HepG2 (cell line): ENCODE data around the gene SEMA4B. TPM values are rescaled to one million over a fixed set of nuclear protein-coding genes. Genes with fewer than 3 reads are reported as not detected.

Experiments
- ARNT2 ChIP-seq: sonication (generic); formaldehyde crosslinking; IDR thresholded peaks from 2 replicates; pipeline ENCODE4 v1.8.0; 2022; ENCODE audit warnings: mild to moderate bottlenecking, low read depth, missing genetic modification reagents, moderate library complexity
- EHMT2 ChIP-seq: fragments of 200-600 bp; sonication (generic); IDR thresholded peaks from 2 replicates; pipeline ENCODE4 v1.7.0; 2017; ENCODE audit warnings: antibody characterized with exemption, low read depth, low read length, borderline replicate concordance
- GABPB1 ChIP-seq: IDR thresholded peaks from 2 replicates; pipeline ENCODE4 v1.6.1; 2016; ENCODE audit warnings: mild to moderate bottlenecking, missing genetic modification reagents, moderate library complexity, missing compliant biosample characterization
- HDAC2 ChIP-seq: sonication (generic); formaldehyde crosslinking; IDR thresholded peaks from 2 replicates; pipeline ENCODE4 v1.4.0; 2020; ENCODE audit warnings: missing genetic modification reagents
- HOXA3 ChIP-seq: sonication (generic); formaldehyde crosslinking; IDR thresholded peaks from 2 replicates; pipeline ENCODE4 v1.5.0; 2020; ENCODE audit warnings: missing genetic modification reagents
- KAT7 ChIP-seq: IDR thresholded peaks from 2 replicates; pipeline ENCODE4 v1.6.1; 2018; ENCODE audit warnings: borderline replicate concordance, missing compliant biosample characterization
- NCOA2 ChIP-seq: sonication (generic); formaldehyde crosslinking; IDR thresholded peaks from 2 replicates; pipeline ENCODE4 v1.8.0; 2022; ENCODE audit warnings: inconsistent platforms
- NFE2L2 ChIP-seq: fragments of 150-350 bp; IDR thresholded peaks from 2 replicates; pipeline ENCODE4 v1.6.1; 2014; ENCODE audit warnings: low read length
- SATB2 ChIP-seq: sonication (generic); formaldehyde crosslinking; IDR thresholded peaks from 2 replicates; pipeline ENCODE4 v1.5.0; 2020; ENCODE audit warnings: missing genetic modification reagents
- TARDBP ChIP-seq: sonication (generic); formaldehyde crosslinking; IDR thresholded peaks from 2 replicates; pipeline ENCODE4 v1.8.0; 2022; ENCODE audit warnings: mild to moderate bottlenecking, missing genetic modification reagents
- TBX2 ChIP-seq: sonication (generic); formaldehyde crosslinking; IDR thresholded peaks from 2 replicates; pipeline ENCODE4 v1.5.0; 2020; ENCODE audit warnings: missing genetic modification reagents, mild to moderate bottlenecking, borderline replicate concordance
- TOPORS ChIP-seq: sonication (generic); formaldehyde crosslinking; IDR thresholded peaks from 2 replicates; pipeline ENCODE4 v1.8.0; 2023; ENCODE audit warnings: mild to moderate bottlenecking, missing genetic modification reagents
- YEATS2 ChIP-seq: sonication (generic); formaldehyde crosslinking; IDR thresholded peaks from 2 replicates; pipeline ENCODE4 v1.4.0; 2020; ENCODE audit warnings: missing genetic modification reagents, borderline replicate concordance
- ZBTB7B ChIP-seq: sonication (generic); formaldehyde crosslinking; IDR thresholded peaks from 2 replicates; pipeline ENCODE4 v1.4.0; 2020; ENCODE audit warnings: missing genetic modification reagents
- ZNF263 ChIP-seq: sonication (generic); formaldehyde crosslinking; IDR thresholded peaks from 2 replicates; pipeline ENCODE4 v1.4.0; 2020; ENCODE audit warnings: missing genetic modification reagents
- ZNF274 ChIP-seq: sonication (generic); formaldehyde crosslinking; IDR thresholded peaks from 2 replicates; pipeline ENCODE4 v1.5.1; 2020; ENCODE audit warnings: mild to moderate bottlenecking, missing genetic modification reagents
- ZNF543 ChIP-seq: sonication (generic); formaldehyde crosslinking; IDR thresholded peaks from 2 replicates; pipeline ENCODE4 v1.4.0; 2020; ENCODE audit warnings: mild to moderate bottlenecking, missing genetic modification reagents
- ZNF720 ChIP-seq: sonication (generic); formaldehyde crosslinking; IDR thresholded peaks from 2 replicates; pipeline ENCODE4 v1.4.0; 2020; ENCODE audit warnings: missing genetic modification reagents
- ZNF724P ChIP-seq: sonication (generic); formaldehyde crosslinking; IDR thresholded peaks from 2 replicates; pipeline ENCODE4 v1.8.0; 2022; ENCODE audit warnings: missing genetic modification reagents, borderline replicate concordance
- ZSCAN31 ChIP-seq: sonication (generic); formaldehyde crosslinking; IDR thresholded peaks from 2 replicates; pipeline ENCODE4 v1.5.0; 2020; ENCODE audit warnings: low read depth, mild to moderate bottlenecking, missing genetic modification reagents
- polyA plus RNA-seq, 8 experiments: library from polyadenylated mRNA; depleted of rRNA in 3 of 8; stranded (reverse) in 7 of 8; unstranded in 1 of 8; fragments of >200 nt; fragmentation: Illumina TruSeq in 4 of 8; extraction: Trizol in 4 of 8; gene quantifications; 2 replicates each; pipeline versions ENCODE4 v1.2.1 to v1.2.3, GENCODE V29; 2011 to 2016; ENCODE audit warnings: low read depth in 4 of 8, missing spikeins in 1 of 8, mixed read lengths in 1 of 8; ENCODE audit not compliant: insufficient read depth in 1 of 8
- total RNA-seq, 5 experiments: library from RNA; depleted of rRNA; stranded (reverse); fragments of >200 nt; fragmentation: Illumina TruSeq; extraction: Trizol; gene quantifications; 2 replicates each; pipeline ENCODE4 v1.2.3, GENCODE V29; 2016; ENCODE audit warnings: low read depth in 1 of 5
- TF ChIP-seq, protein P1 (sequence below): sonication (generic); formaldehyde crosslinking; IDR thresholded peaks from 2 replicates; pipeline ENCODE4 v1.4.0; 2020; ENCODE audit warnings: missing genetic modification reagents, borderline replicate concordance
- TF ChIP-seq, protein P2 (sequence below): fragments of 450-650 bp; IDR thresholded peaks from 2 replicates; pipeline ENCODE4 v1.6.1; 2017; ENCODE audit warnings: mild to moderate bottlenecking
- TF ChIP-seq, protein P3 (sequence below): sonication (generic); formaldehyde crosslinking; IDR thresholded peaks from 2 replicates; pipeline ENCODE4 v1.5.0; 2020; ENCODE audit warnings: missing genetic modification reagents
- TF ChIP-seq, protein P4 (sequence below): IDR thresholded peaks from 2 replicates; pipeline ENCODE4 v1.6.1; 2016

Gene SEMA4B
- total and polyA plus RNA-seq, 2 of the 13 experiments (the other 11 are each of a cell fraction or from before 2014, with no cell fraction given) = 2.1 to 17.0 TPM

DNA sequence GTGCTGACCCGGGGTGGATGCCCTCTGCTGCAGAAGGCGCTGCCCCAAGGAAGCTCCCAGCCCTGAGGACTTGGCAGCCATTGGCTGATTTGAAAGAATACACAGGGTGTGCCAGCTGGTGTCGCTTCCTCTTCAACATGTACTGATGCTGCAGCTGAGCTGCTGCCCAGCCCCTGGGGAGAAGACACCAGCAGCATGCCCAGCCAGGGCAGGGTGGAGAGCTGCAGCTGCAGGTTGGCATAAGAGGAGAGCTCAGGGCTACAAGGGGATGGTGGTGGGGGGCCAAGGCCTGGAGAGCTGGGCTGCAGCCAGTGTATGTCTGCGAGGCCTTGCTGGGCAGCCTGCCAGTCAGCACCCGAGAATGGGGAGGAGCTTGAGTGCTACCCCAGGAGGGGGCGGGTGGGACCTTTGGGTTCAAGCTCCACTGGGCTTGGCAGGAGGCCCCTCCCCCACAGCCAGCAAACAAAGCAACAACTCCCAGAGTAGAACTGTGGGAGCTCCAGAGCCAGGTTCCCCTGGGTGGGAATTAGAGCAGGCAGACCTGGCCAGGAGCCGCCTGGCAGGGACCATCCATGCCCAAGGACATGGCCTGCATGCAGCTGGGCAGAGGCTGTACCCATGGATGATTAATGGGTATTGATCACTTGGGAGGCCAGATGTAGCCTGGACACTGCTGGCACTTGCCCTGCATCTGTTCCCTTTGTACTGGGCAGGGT lies 9.2 kb upstream of the SEMA4B start (continued):
- TF ChIP-seq, protein P1, sequence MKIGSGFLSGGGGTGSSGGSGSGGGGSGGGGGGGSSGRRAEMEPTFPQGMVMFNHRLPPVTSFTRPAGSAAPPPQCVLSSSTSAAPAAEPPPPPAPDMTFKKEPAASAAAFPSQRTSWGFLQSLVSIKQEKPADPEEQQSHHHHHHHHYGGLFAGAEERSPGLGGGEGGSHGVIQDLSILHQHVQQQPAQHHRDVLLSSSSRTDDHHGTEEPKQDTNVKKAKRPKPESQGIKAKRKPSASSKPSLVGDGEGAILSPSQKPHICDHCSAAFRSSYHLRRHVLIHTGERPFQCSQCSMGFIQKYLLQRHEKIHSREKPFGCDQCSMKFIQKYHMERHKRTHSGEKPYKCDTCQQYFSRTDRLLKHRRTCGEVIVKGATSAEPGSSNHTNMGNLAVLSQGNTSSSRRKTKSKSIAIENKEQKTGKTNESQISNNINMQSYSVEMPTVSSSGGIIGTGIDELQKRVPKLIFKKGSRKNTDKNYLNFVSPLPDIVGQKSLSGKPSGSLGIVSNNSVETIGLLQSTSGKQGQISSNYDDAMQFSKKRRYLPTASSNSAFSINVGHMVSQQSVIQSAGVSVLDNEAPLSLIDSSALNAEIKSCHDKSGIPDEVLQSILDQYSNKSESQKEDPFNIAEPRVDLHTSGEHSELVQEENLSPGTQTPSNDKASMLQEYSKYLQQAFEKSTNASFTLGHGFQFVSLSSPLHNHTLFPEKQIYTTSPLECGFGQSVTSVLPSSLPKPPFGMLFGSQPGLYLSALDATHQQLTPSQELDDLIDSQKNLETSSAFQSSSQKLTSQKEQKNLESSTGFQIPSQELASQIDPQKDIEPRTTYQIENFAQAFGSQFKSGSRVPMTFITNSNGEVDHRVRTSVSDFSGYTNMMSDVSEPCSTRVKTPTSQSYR (CRISPR knock-in tag) = peak; percentile 99
- TF ChIP-seq KAT7 (CRISPR knock-in tag) (no peak), TBX2 (CRISPR knock-in tag) (no peak; the same call in 1 of the 2 replicates), NFE2L2 (no peak), ZNF274 (peak; percentile 56; the same call in 1 of the 2 replicates), TARDBP (CRISPR knock-in tag) (0 out of 2 replicates have a peak, but pooled peaks have one; percentile 18), ZBTB7B (CRISPR knock-in tag) (0 out of 2 replicates have a peak, but pooled peaks have one; percentile 50), ARNT2 (peak; percentile 47; the same call in 1 of the 2 replicates), HDAC2 (CRISPR knock-in tag) (peak; percentile 56; the same call in 1 of the 2 replicates), ZNF543 (no peak), ZSCAN31 (CRISPR knock-in tag) (0 out of 2 replicates have a peak, but pooled peaks have one; percentile 11), NCOA2 (CRISPR knock-in tag) (peak; percentile 15; the same call in 1 of the 2 replicates), SATB2 (CRISPR knock-in tag) (no peak), GABPB1 (peak; percentile 40; the same call in 1 of the 2 replicates), ZNF724P (CRISPR knock-in tag) (0 out of 2 replicates have a peak, but pooled peaks have one; percentile 35), ZNF720 (CRISPR knock-in tag) (no peak), TOPORS (CRISPR knock-in tag) (no peak), HOXA3 (CRISPR knock-in tag) (peak; percentile 60), ZNF263 (CRISPR knock-in tag) (0 out of 2 replicates have a peak, but pooled peaks have one; percentile 23), YEATS2 (CRISPR knock-in tag) (peak; percentile 56; the same call in 1 of the 2 replicates), EHMT2 (no peak)
- TF ChIP-seq, protein P2, sequence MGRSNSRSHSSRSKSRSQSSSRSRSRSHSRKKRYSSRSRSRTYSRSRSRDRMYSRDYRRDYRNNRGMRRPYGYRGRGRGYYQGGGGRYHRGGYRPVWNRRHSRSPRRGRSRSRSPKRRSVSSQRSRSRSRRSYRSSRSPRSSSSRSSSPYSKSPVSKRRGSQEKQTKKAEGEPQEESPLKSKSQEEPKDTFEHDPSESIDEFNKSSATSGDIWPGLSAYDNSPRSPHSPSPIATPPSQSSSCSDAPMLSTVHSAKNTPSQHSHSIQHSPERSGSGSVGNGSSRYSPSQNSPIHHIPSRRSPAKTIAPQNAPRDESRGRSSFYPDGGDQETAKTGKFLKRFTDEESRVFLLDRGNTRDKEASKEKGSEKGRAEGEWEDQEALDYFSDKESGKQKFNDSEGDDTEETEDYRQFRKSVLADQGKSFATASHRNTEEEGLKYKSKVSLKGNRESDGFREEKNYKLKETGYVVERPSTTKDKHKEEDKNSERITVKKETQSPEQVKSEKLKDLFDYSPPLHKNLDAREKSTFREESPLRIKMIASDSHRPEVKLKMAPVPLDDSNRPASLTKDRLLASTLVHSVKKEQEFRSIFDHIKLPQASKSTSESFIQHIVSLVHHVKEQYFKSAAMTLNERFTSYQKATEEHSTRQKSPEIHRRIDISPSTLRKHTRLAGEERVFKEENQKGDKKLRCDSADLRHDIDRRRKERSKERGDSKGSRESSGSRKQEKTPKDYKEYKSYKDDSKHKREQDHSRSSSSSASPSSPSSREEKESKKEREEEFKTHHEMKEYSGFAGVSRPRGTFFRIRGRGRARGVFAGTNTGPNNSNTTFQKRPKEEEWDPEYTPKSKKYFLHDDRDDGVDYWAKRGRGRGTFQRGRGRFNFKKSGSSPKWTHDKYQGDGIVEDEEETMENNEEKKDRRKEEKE = no peak
- TF ChIP-seq, protein P3, sequence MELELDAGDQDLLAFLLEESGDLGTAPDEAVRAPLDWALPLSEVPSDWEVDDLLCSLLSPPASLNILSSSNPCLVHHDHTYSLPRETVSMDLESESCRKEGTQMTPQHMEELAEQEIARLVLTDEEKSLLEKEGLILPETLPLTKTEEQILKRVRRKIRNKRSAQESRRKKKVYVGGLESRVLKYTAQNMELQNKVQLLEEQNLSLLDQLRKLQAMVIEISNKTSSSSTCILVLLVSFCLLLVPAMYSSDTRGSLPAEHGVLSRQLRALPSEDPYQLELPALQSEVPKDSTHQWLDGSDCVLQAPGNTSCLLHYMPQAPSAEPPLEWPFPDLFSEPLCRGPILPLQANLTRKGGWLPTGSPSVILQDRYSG (CRISPR knock-in tag) = no peak
- TF ChIP-seq, protein P4, sequence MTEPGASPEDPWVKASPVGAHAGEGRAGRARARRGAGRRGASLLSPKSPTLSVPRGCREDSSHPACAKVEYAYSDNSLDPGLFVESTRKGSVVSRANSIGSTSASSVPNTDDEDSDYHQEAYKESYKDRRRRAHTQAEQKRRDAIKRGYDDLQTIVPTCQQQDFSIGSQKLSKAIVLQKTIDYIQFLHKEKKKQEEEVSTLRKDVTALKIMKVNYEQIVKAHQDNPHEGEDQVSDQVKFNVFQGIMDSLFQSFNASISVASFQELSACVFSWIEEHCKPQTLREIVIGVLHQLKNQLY (CRISPR knock-in tag) = no peak
